IMR-90 (cell line): Measurements from ENCODE around the gene ISCA1. TPM values are rescaled to one million over a fixed set of nuclear protein-coding genes. Genes with fewer than 3 reads are reported as not detected.

Experiments used
- BHLHE40 ChIP-seq: fragments of 150-350 bp; IDR thresholded peaks from 2 replicates; pipeline ENCODE4 v1.6.1; 2016; ENCODE audit warnings: mild to moderate bottlenecking, low read depth, low read length
- CEBPB ChIP-seq: IDR thresholded peaks from 2 replicates; pipeline ENCODE4 v1.6.1; 2012; ENCODE audit warnings: low read depth, low read length, improper control_type of control experiment
- CTCF ChIP-seq: conservative IDR thresholded peaks from 2 replicates; pipeline ENCODE4 v1.5.1; 2012; ENCODE audit warnings: mild to moderate bottlenecking, low read depth, low read length, improper control_type of control experiment
- POLR2A ChIP-seq: IDR thresholded peaks from 2 replicates; pipeline ENCODE4 v1.6.1; 2012; ENCODE audit warnings: mild to moderate bottlenecking, low read depth, low read length
- RFX5 ChIP-seq: IDR thresholded peaks from 2 replicates; pipeline ENCODE4 v1.8.0; 2012; ENCODE audit warnings: low read depth, mild to moderate bottlenecking, low read length, moderate library complexity
- SMC3 ChIP-seq: fragments of 150-350 bp; IDR thresholded peaks from 2 replicates; pipeline ENCODE4 v1.6.1; 2016; ENCODE audit warnings: low read depth, mild to moderate bottlenecking, antibody characterized with exemption, low read length, moderate library complexity
- polyA plus RNA-seq, 3 experiments: library from polyadenylated mRNA; depleted of rRNA; stranded (reverse); fragments of >200 nt; gene quantifications; 2 replicates each; pipeline ENCODE4 v1.2.3, GENCODE V29; 2012; ENCODE audit warnings: low replicate concordance in 1 of 3
- total RNA-seq: library from RNA; depleted of rRNA; stranded (reverse); fragments of >200 nt; gene quantifications from 2 replicates; pipeline ENCODE4 v1.2.3, GENCODE V29; 2012

The ISCA1 gene
- total and polyA plus RNA-seq, 2 of the 4 experiments (the other 2 are of a cell fraction) = 14.7 to 15.1 TPM

GRCh38 chr9:86282077-86282978, at the start of gene ISCA1 (continued):
- TF ChIP-seq CTCF (no peak), BHLHE40 (no peak; the same call in 1 of the 2 replicates), RFX5 (no peak), CEBPB (no peak), SMC3 (no peak), POLR2A (peak; percentile 96)
